Measurements from ENCODE around the gene STIP1. TPM values are rescaled to one million over a fixed set of nuclear protein-coding genes. Genes with fewer than 3 reads are reported as not detected.

The STIP1 gene
- total and polyA plus RNA-seq, 9 of the 15 experiments (the other 6 are each of a cell fraction or from before 2014, with no cell fraction given), result 58.1 to 465 (median 346) TPM

- TF ChIP-seq MTA1 (IDR thresholded peaks at IDR 0.05; ENCODE audit: borderline replicate concordance), result no peak
- TF ChIP-seq ARID1B (IDR thresholded peaks at IDR 0.05), result 0 out of 2 replicates have a peak, but pooled peaks have one; percentile 30
- TF ChIP-seq NKRF (IDR thresholded peaks at IDR 0.05; ENCODE audit: borderline replicate concordance), result peak; percentile 25; the same call in 1 of the 2 replicates
- TF ChIP-seq PBX2 (CRISPR knock-in tag; IDR thresholded peaks at IDR 0.05; ENCODE audit: low read depth), result no peak
- no peak for TF ChIP-seq PBX2 (tag; conservative IDR thresholded peaks at IDR 0.05; ENCODE audit: low read depth)
- no peak for TF ChIP-seq ZNF592 (IDR thresholded peaks at IDR 0.05)
- peak; percentile 51 for TF ChIP-seq EGR1 (conservative IDR thresholded peaks at IDR 0.05)
- TF ChIP-seq GATAD2B (IDR thresholded peaks at IDR 0.05; ENCODE audit: borderline replicate concordance), result no peak
- peak; percentile 71 for TF ChIP-seq ZBTB2 (IDR thresholded peaks at IDR 0.05)
- peak; percentile 28; the same call in 1 of the 2 replicates for TF ChIP-seq ZFX (CRISPR knock-in tag; IDR thresholded peaks at IDR 0.05)
- TF ChIP-seq ZBTB1 (CRISPR knock-in tag; IDR thresholded peaks at IDR 0.05; ENCODE audit: borderline replicate concordance, low read depth), result no peak
- no peak for TF ChIP-seq CTCFL (IDR thresholded peaks at IDR 0.05; ENCODE audit: borderline replicate concordance, insufficient read depth, low read depth, low read length, poor library complexity, severe bottlenecking)
- TF ChIP-seq NFYB (IDR thresholded peaks at IDR 0.05; ENCODE audit: extremely low read depth, insufficient read length), result no peak
These were observed 66.3 kb downstream of the STIP1 start (continued) for GRCh38 chr11:64252003-64252872.
